SU-DHL-6 (cell line): ENCODE measurements around the gene DET1.

Experiments
- CTCF ChIP-seq: fragments of 200-600 bp; sonication (generic); IDR thresholded peaks from one replicate; pipeline ENCODE4 v1.5.1; 2017; ENCODE audit warnings: antibody characterized with exemption, mild to moderate bottlenecking, low read length, moderate library complexity; ENCODE audit not compliant: insufficient read depth, poor library complexity, severe bottlenecking
- EZH2phosphoT487 ChIP-seq: fragments of 200-600 bp; sonication (generic), shearing (Covaris generic); conservative IDR thresholded peaks from 2 replicates; pipeline ENCODE4 v1.6.1; 2018; ENCODE audit warnings: mild to moderate bottlenecking, antibody characterized with exemption, low read length, moderate library complexity, mixed read lengths

GRCh38 chr15:88542342-88542733 lies 4.1 kb downstream of the DET1 start:
- TF ChIP-seq CTCF (no peak), EZH2phosphoT487 (no peak)
